ENCODE data around the gene MRPS18A.
"Not testable (repeated sequence)": the region's sequence is repeated elsewhere in the genome, so short reads cannot be mapped to it uniquely, and the experiment has no call there.

MRPS18A gene

GRCh38 chr6:43706788-43707187 is 19.2 kb upstream of the MRPS18A start:
- Histone ChIP-seq H3K4me1 (ENCODE audit: control insufficient read depth in 1 of 2, insufficient read depth in 1 of 2, low read depth in 1 of 2, low read length in 1 of 2) (peaks cover 6 to 11% of the 10 kb centered on the region in 2 experiments), H3K4me3 (ENCODE audit: low read depth in 1 of 2, low read length in 1 of 2) (no peak overlapping the region), H3K27me3 (peaks cover 38% of the 10 kb centered on the region), H3K9me3 (no peaks in the 10 kb centered on the region), H3K36me3 (no peaks in the 10 kb centered on the region), H3K27ac (no peak overlapping the region)
- no peak for TF ChIP-seq CTCF (IDR thresholded peaks at IDR 0.05)

- Histone ChIP-seq H3K36me3 (no peaks in the 10 kb centered on the region), H3K4me1 (ENCODE audit: control insufficient read depth in 1 of 2, insufficient read depth in 1 of 2, low read depth in 1 of 2, low read length in 1 of 2) (peaks cover 6 to 11% of the 10 kb centered on the region in 2 experiments), H3K4me3 (ENCODE audit: low read depth in 1 of 2, low read length in 1 of 2) (no peak overlapping the region), H3K27ac (no peak overlapping the region), H3K9me3 (no peaks in the 10 kb centered on the region), H3K27me3 (peaks cover 38% of the 10 kb centered on the region)
- TF ChIP-seq CTCF (IDR thresholded peaks at IDR 0.05): no peak
Observed at GRCh38 chr6:43705996-43706395, 18.4 kb upstream of the MRPS18A start.

GRCh38 chr6:43703512-43704429 is 16.2 kb upstream of the MRPS18A start:
- no peak for TF ChIP-seq CTCF (IDR thresholded peaks at IDR 0.05)
- Histone ChIP-seq H3K9me3 (no peaks in the 10 kb centered on the region), H3K4me3 (ENCODE audit: low read depth in 1 of 2, low read length in 1 of 2) (no peak overlapping the region), H3K27ac (no peak overlapping the region), H3K36me3 (no peaks in the 10 kb centered on the region), H3K4me1 (ENCODE audit: control insufficient read depth in 1 of 2, insufficient read depth in 1 of 2, low read depth in 1 of 2, low read length in 1 of 2) (peaks cover 6 to 11% of the 10 kb centered on the region in 2 experiments), H3K27me3 (peaks cover 37% of the 10 kb centered on the region)

GRCh38 chr6:43702534-43703440 is 15.2 kb upstream of the MRPS18A start:
- TF ChIP-seq CTCF (IDR thresholded peaks at IDR 0.05): no peak

GRCh38 chr6:43702171-43702533 is 14.6 kb upstream of the MRPS18A start:
- Histone ChIP-seq H3K27ac (no peak overlapping the region), H3K4me1 (ENCODE audit: control insufficient read depth in 1 of 2, insufficient read depth in 1 of 2, low read depth in 1 of 2, low read length in 1 of 2) (peaks cover 6 to 11% of the 10 kb centered on the region in 2 experiments), H3K36me3 (no peaks in the 10 kb centered on the region), H3K4me3 (ENCODE audit: low read depth in 1 of 2, low read length in 1 of 2) (no peak overlapping the region), H3K9me3 (no peaks in the 10 kb centered on the region), H3K27me3 (peaks cover 37% of the 10 kb centered on the region)
- no peak for TF ChIP-seq CTCF (IDR thresholded peaks at IDR 0.05)

More at GRCh38 chr6:43702534-43703440, 15.2 kb upstream of the MRPS18A start:
- peaks cover 6 to 11% of the 10 kb centered on the region in 2 experiments for H3K4me1 ChIP-seq (ENCODE audit: control insufficient read depth in 1 of 2, insufficient read depth in 1 of 2, low read depth in 1 of 2, low read length in 1 of 2)
- H3K9me3 ChIP-seq: no peaks in the 10 kb centered on the region
- H3K27me3 ChIP-seq: peaks cover 37% of the 10 kb centered on the region
- no peak overlapping the region for H3K4me3 ChIP-seq (ENCODE audit: low read depth in 1 of 2, low read length in 1 of 2)
- H3K27ac ChIP-seq: no peak overlapping the region
- H3K36me3 ChIP-seq: no peaks in the 10 kb centered on the region

- H3K27ac ChIP-seq; H3K4me1 ChIP-seq (ENCODE audit: control insufficient read depth in 1 of 2, insufficient read depth in 1 of 2, low read depth in 1 of 2, low read length in 1 of 2); H3K4me3 ChIP-seq (ENCODE audit: low read depth in 1 of 2, low read length in 1 of 2); H3K36me3 ChIP-seq; H3K9me3 ChIP-seq: not testable (repeated sequence)
- H3K27me3 ChIP-seq: peaks cover 37% of the 10 kb centered on the region
Observed at GRCh38 chr6:43700939-43701560, 13.5 kb upstream of the MRPS18A start.
